DND-41 (cell line): ENCODE results near the gene HECTD1.

ENCODE experiments used
- ATAC-seq: fragments of 200-7000 bp; cut with Tn5 transposase; 3 replicates; pipeline ENCODE4 v1.9.1; 2021; ENCODE audit warnings: low read depth; ENCODE audit not compliant: insufficient read depth
- DNase-seq: peaks from one replicate; pipeline ENCODE4 v3.0.0-alpha.2; 2020
- H2AFZ ChIP-seq: 2 replicates; pipeline ENCODE4 v1.6.0; 2012; ENCODE audit warnings: low read depth, low read length
- H3K27ac ChIP-seq: 2 replicates; pipeline ENCODE4 v1.5.1; 2012; ENCODE audit warnings: low read length, inconsistent platforms
- H3K27me3 ChIP-seq: fragments of 200-600 bp; sonication (generic); 2 replicates; pipeline ENCODE4 v1.6.0; 2012; ENCODE audit warnings: low read length, mild to moderate bottlenecking, inconsistent platforms; ENCODE audit not compliant: insufficient read depth, poor library complexity
- H3K36me3 ChIP-seq: 2 replicates; pipeline ENCODE4 v1.5.1; 2012; ENCODE audit warnings: low read length, inconsistent platforms; ENCODE audit not compliant: insufficient read depth
- H3K4me1 ChIP-seq: 2 replicates; pipeline ENCODE4 v1.5.1; 2012; ENCODE audit warnings: mild to moderate bottlenecking, low read length; ENCODE audit not compliant: insufficient read depth
- H3K4me2 ChIP-seq: 2 replicates; pipeline ENCODE4 v1.6.0; 2012; ENCODE audit warnings: mild to moderate bottlenecking, moderate library complexity, low read length, inconsistent platforms; ENCODE audit not compliant: insufficient read depth
- H3K4me3 ChIP-seq, 2 experiments: fragments of 200-600 bp in 1 of 2; shearing (Covaris generic) in 1 of 2; 2 replicates each; pipeline ENCODE4 v1.5.1; 2012 to 2016; ENCODE audit warnings: inconsistent platforms in 2 of 2, low read length in 2 of 2, mild to moderate bottlenecking in 2 of 2, low read depth in 1 of 2, moderate library complexity in 1 of 2
- H3K79me2 ChIP-seq: 2 replicates; pipeline ENCODE4 v1.6.0; 2012; ENCODE audit warnings: low read length, inconsistent platforms; ENCODE audit not compliant: insufficient read depth
- H3K9ac ChIP-seq: 2 replicates; pipeline ENCODE4 v1.6.0; 2012; ENCODE audit warnings: low read depth, mild to moderate bottlenecking, inconsistent platforms, low read length, moderate library complexity
- H3K9me3 ChIP-seq: 2 replicates; pipeline ENCODE4 v1.5.1; 2012; ENCODE audit warnings: low read length, moderate library complexity, mild to moderate bottlenecking, inconsistent platforms; ENCODE audit not compliant: insufficient read depth, severe bottlenecking
- H4K20me1 ChIP-seq: 2 replicates; pipeline ENCODE4 v1.6.0; 2012; ENCODE audit warnings: low read length; ENCODE audit not compliant: insufficient read depth
- CTCF ChIP-seq: IDR thresholded peaks from 2 replicates; pipeline ENCODE4 v1.5.1; 2012; ENCODE audit warnings: borderline replicate concordance, low read length, moderate library complexity, mild to moderate bottlenecking; ENCODE audit not compliant: poor library complexity, severe bottlenecking; ENCODE audit errors: extremely low read depth
- EZH2 ChIP-seq: IDR thresholded peaks from 3 replicates; pipeline ENCODE4 v1.6.1; 2012; ENCODE audit warnings: borderline replicate concordance, low read depth, mild to moderate bottlenecking, moderate library complexity, low read length, inconsistent platforms; ENCODE audit not compliant: severe bottlenecking

Gene HECTD1

GRCh38 chr14:31174433-31174832, 33.2 kb downstream of the HECTD1 start:
- ATAC-seq (no peak), DNase-seq (no peak)
- Histone ChIP-seq H3K9ac (no peak overlapping the region), H3K36me3 (peaks cover 82% of the 10 kb centered on the region), H4K20me1 (no peaks in the 10 kb centered on the region; the same call in 1 of the 2 replicates), H3K4me3 (no peak overlapping the region), H3K79me2 (peaks cover 9% of the 10 kb centered on the region), H3K4me1 (no peaks in the 10 kb centered on the region), H2AFZ (no peak overlapping the region), H3K4me2 (no peak overlapping the region), H3K27me3 (no peaks in the 10 kb centered on the region), H3K9me3 (no peaks in the 10 kb centered on the region), H3K27ac (no peak overlapping the region)
- no peak for TF ChIP-seq CTCF
- TF ChIP-seq EZH2 = no peak

GRCh38 chr14:31173120-31173837, 34.3 kb downstream of the HECTD1 start:
- Histone ChIP-seq H3K36me3 (peaks cover 80% of the 10 kb centered on the region), H3K4me3 (no peak overlapping the region), H4K20me1 (no peaks in the 10 kb centered on the region; the same call in 1 of the 2 replicates), H2AFZ (no peak overlapping the region), H3K27me3 (no peaks in the 10 kb centered on the region), H3K79me2 (0 out of 2 replicates have a peak, but pooled peaks cover 5% of the 10 kb centered on the region), H3K4me1 (no peaks in the 10 kb centered on the region), H3K9ac (no peak overlapping the region), H3K4me2 (no peak overlapping the region), H3K27ac (no peak overlapping the region), H3K9me3 (no peaks in the 10 kb centered on the region)
- ATAC-seq = no peak
- TF ChIP-seq EZH2 = no peak
- TF ChIP-seq CTCF = no peak
- DNase-seq = no peak

GRCh38 chr14:31172084-31172483, 35.5 kb downstream of the HECTD1 start:
- Histone ChIP-seq H3K4me3 (no peak overlapping the region), H2AFZ (no peak overlapping the region), H3K27me3 (no peaks in the 10 kb centered on the region), H3K9me3 (no peaks in the 10 kb centered on the region), H3K79me2 (0 out of 2 replicates have a peak, but pooled peaks cover 2% of the 10 kb centered on the region), H3K4me1 (no peaks in the 10 kb centered on the region), H4K20me1 (no peaks in the 10 kb centered on the region; the same call in 1 of the 2 replicates), H3K4me2 (no peak overlapping the region), H3K27ac (no peak overlapping the region), H3K36me3 (peaks cover 82% of the 10 kb centered on the region), H3K9ac (no peak overlapping the region)
- TF ChIP-seq CTCF (no peak), EZH2 (no peak)
- ATAC-seq = no peak
- DNase-seq = no peak
